ENCODE measurements around the gene MORF4L1.

- TF ChIP-seq CTCF (IDR thresholded peaks at IDR 0.05) (no peak), EZH2 (IDR thresholded peaks at IDR 0.05) (no peak)
These were observed 25.9 kb downstream of the MORF4L1 start for GRCh38 chr15:78898540-78898939.
